ENCODE measurements around the gene DNLZ.
"Not testable (repeated sequence)": the region's sequence is repeated elsewhere in the genome, so short reads cannot be mapped to it uniquely, and the experiment has no call there.

DNA sequence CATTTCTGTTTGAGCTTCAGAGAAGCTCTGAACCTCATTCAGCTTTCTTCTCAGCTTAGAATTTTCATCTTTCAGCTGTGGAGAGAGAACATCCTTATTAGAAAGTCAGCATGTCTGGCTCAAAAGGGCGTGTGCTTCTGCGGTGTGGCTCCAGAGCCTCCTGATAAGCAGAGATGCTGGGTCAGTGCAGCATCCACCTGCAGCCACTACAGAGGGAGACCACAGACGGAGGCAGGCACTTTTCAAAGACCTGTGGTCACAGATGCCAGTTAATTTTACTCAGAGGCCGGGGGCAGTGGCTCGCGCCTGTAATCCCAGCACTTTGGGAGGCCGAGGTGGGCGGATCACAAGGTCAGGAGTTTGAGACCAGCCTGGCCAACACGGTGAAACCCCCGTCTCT lies 42.4 kb upstream of the DNLZ start:
- not testable (repeated sequence) for TF ChIP-seq CTCF, POLR2A, POLR2AphosphoS5 (IDR thresholded peaks at IDR 0.05)
